Prostate gland (tissue), 2 donors: ENCODE measurements around the gene PLA2G2C. TPM values are rescaled to one million over a fixed set of nuclear protein-coding genes. Genes with fewer than 3 reads are reported as not detected.

Experiments used
- DNase-seq: peaks from one replicate; pipeline ENCODE4 v3.0.0-alpha.2; 2019; ENCODE audit warnings: low spot score
- H3K27ac ChIP-seq, 2 donors: fragments of 200-600 bp; sonication (generic); 2 replicates each; pipeline ENCODE4 v1.5.1; 2017 to 2019
- H3K27me3 ChIP-seq: fragments of 200-600 bp; sonication (generic); replicated peaks from 2 replicates; pipeline ENCODE4 v1.5.1; 2019; ENCODE audit not compliant: insufficient read depth
- H3K36me3 ChIP-seq, 2 donors: fragments of 200-600 bp; sonication (generic); 1 replicate in 1 of 2; 2 replicates in 1 of 2; pipeline versions ENCODE4 v1.5.1 to v1.8.1; 2017 to 2019
- H3K4me1 ChIP-seq: fragments of 200-600 bp; sonication (generic); replicated peaks from 2 replicates; pipeline ENCODE4 v1.5.1; 2019
- H3K4me3 ChIP-seq, 2 donors: fragments of 200-600 bp; sonication (generic); 2 replicates each; pipeline ENCODE4 v1.5.1; 2017 to 2019
- H3K9me3 ChIP-seq: fragments of 200-600 bp; sonication (generic); 2 replicates; pipeline ENCODE4 v1.5.1; 2017
- CTCF ChIP-seq, 4 experiments: fragments of 200-600 bp in 2 of 4; fragments of 450-650 bp in 2 of 4; sonication (generic) in 2 of 4; IDR thresholded peaks; 1 replicate in 3 of 4; 2 replicates in 1 of 4; pipeline ENCODE4 v1.5.1; 2016 to 2019; ENCODE audit warnings: antibody characterized with exemption in 4 of 4, mild to moderate bottlenecking in 2 of 4, moderate library complexity in 2 of 4
- POLR2A ChIP-seq: fragments of 450-650 bp; IDR thresholded peaks from one replicate; pipeline ENCODE4 v1.6.1; 2016; ENCODE audit warnings: antibody characterized with exemption, mild to moderate bottlenecking
- POLR2AphosphoS5 ChIP-seq: sonication (generic); formaldehyde crosslinking; IDR thresholded peaks from one replicate; pipeline ENCODE4 v1.6.1; 2017; ENCODE audit warnings: antibody characterized with exemption
- WGBS: methylation state at CpG from one replicate; pipeline ENCODE4 v1.1.5; 2018; 5-methylcytosine and 5-hydroxymethylcytosine counted together
- intact Hi-C: fragments of 100-400 bp; cut with DNase I; formaldehyde crosslinking; loops from one replicate; pipeline ENCODE4 v1.14.2; 2022
- total RNA-seq, 2 donors: library from RNA; depleted of rRNA; stranded (reverse); fragments of >200 nt; gene quantifications; one replicate each; pipeline ENCODE4 v1.1.0, GENCODE V29; 2016

The PLA2G2C gene
- total RNA-seq, 2 donors from 2014 or later: 0.23 TPM; not detected in 1

GRCh38 chr1:20151906-20152598 is 34.3 kb downstream of the PLA2G2C start:
- intact Hi-C loops: loop anchor here (5.0 kb wide), 3 partner anchors 50 to 235 kb away; no protein-coding TSS in a partner anchor
- Histone ChIP-seq H3K4me1 (no peaks in the 10 kb centered on the region), H3K27ac (peak overlapping the region in 1 of 2 donors; percentile 30), H3K36me3 (no peaks in the 10 kb centered on the region), H3K9me3 (no peaks in the 10 kb centered on the region), H3K4me3 (peak overlapping the region; percentile 11 to 29), H3K27me3 (no peaks in the 10 kb centered on the region)
- TF ChIP-seq POLR2A (no peak), CTCF (IDR thresholded peaks at IDR 0.05) (peak; percentile 86 to 96 (median 92))
- 7% methylated on average over 24 of the region's 29 CpGs for WGBS
- peak; percentile 59 for DNase-seq

- H3K27me3 ChIP-seq: no peaks in the 10 kb centered on the region
- no peaks in the 10 kb centered on the region for H3K36me3 ChIP-seq
- no peaks in the 10 kb centered on the region for H3K4me1 ChIP-seq
- 85% methylated on average over 6 of the region's 6 CpGs for WGBS
- no peak overlapping the region for H3K4me3 ChIP-seq
- intact Hi-C loops: loop anchor here (5.0 kb wide), 3 partner anchors 49 to 234 kb away; no protein-coding TSS in a partner anchor
- no peak for DNase-seq
- H3K9me3 ChIP-seq: no peaks in the 10 kb centered on the region
- no peak overlapping the region for H3K27ac ChIP-seq
- no peak for TF ChIP-seq CTCF (IDR thresholded peaks at IDR 0.05)
- TF ChIP-seq POLR2AphosphoS5: no peak
- no peak for TF ChIP-seq POLR2A
Measured at GRCh38 chr1:20150969-20151368, 35.3 kb downstream of the PLA2G2C start.

GRCh38 chr1:20150326-20150705 is 36.0 kb downstream of the PLA2G2C start:
- H3K4me1 ChIP-seq: no peaks in the 10 kb centered on the region
- intact Hi-C loops: loop anchor here (5.0 kb wide), 3 partner anchors 48 to 233 kb away; no protein-coding TSS in a partner anchor
- no peaks in the 10 kb centered on the region for H3K27me3 ChIP-seq
- no peak overlapping the region for H3K27ac ChIP-seq
- H3K9me3 ChIP-seq: no peaks in the 10 kb centered on the region
- no peak for DNase-seq
- TF ChIP-seq CTCF (IDR thresholded peaks at IDR 0.05): no peak
- no peak for TF ChIP-seq POLR2AphosphoS5
- no peak for TF ChIP-seq POLR2A
- WGBS: 94% methylated on average over 8 of the region's 8 CpGs
- no peak overlapping the region for H3K4me3 ChIP-seq
- no peaks in the 10 kb centered on the region for H3K36me3 ChIP-seq

GRCh38 chr1:20149601-20150325 is 36.6 kb downstream of the PLA2G2C start:
- TF ChIP-seq CTCF (IDR thresholded peaks at IDR 0.05): no peak
- TF ChIP-seq POLR2AphosphoS5: no peak
- TF ChIP-seq POLR2A: no peak
- no peak for DNase-seq
- Histone ChIP-seq H3K27ac (no peak overlapping the region), H3K9me3 (no peaks in the 10 kb centered on the region), H3K4me3 (no peak overlapping the region), H3K4me1 (no peaks in the 10 kb centered on the region), H3K36me3 (no peaks in the 10 kb centered on the region), H3K27me3 (no peaks in the 10 kb centered on the region)
- intact Hi-C loops: loop anchor here (5.0 kb wide), 3 partner anchors 47 to 232 kb away; no protein-coding TSS in a partner anchor
- 84% methylated on average over 27 of the region's 27 CpGs for WGBS
